HepG2 (cell line): Measurements from ENCODE around the gene SBK1. TPM values are rescaled to one million over a fixed set of nuclear protein-coding genes. Genes with fewer than 3 reads are reported as not detected.

Source experiments
- BCL6 ChIP-seq: IDR thresholded peaks from 2 replicates; pipeline ENCODE4 v1.6.1; 2016; ENCODE audit warnings: missing genetic modification reagents, missing compliant biosample characterization
- CBX5 ChIP-seq: sonication (generic); formaldehyde crosslinking; IDR thresholded peaks from 2 replicates; pipeline ENCODE4 v1.4.0; 2020; ENCODE audit warnings: missing genetic modification reagents, borderline replicate concordance
- CEBPG ChIP-seq: IDR thresholded peaks from 2 replicates; pipeline ENCODE4 v1.6.1; 2016
- ERF ChIP-seq: IDR thresholded peaks from 2 replicates; pipeline ENCODE4 v1.6.1; 2018; ENCODE audit warnings: missing biosample characterization, missing genetic modification reagents
- KLF15 ChIP-seq: sonication (generic); formaldehyde crosslinking; IDR thresholded peaks from 2 replicates; pipeline ENCODE4 v1.8.1; 2023; ENCODE audit warnings: borderline replicate concordance, mild to moderate bottlenecking, inconsistent platforms, missing genetic modification reagents, mixed read lengths
- MYPOP ChIP-seq: sonication (generic); formaldehyde crosslinking; IDR thresholded peaks from 2 replicates; pipeline ENCODE4 v1.8.1; 2023; ENCODE audit warnings: mild to moderate bottlenecking, moderate library complexity, missing genetic modification reagents
- NFE2L1 ChIP-seq: sonication (generic); formaldehyde crosslinking; IDR thresholded peaks from 2 replicates; pipeline ENCODE4 v1.4.0; 2020; ENCODE audit warnings: missing genetic modification reagents, mild to moderate bottlenecking, borderline replicate concordance
- PATZ1 ChIP-seq: sonication (generic); formaldehyde crosslinking; IDR thresholded peaks from 2 replicates; pipeline ENCODE4 v1.4.0; 2020; ENCODE audit warnings: missing genetic modification reagents
- SNRNP70 ChIP-seq: fragments of 200-400 bp; formaldehyde crosslinking; IDR thresholded peaks from 2 replicates; pipeline ENCODE4 v1.6.1; 2017; ENCODE audit warnings: mild to moderate bottlenecking, low read depth, low read length, moderate library complexity
- SP2 ChIP-seq: sonication (generic); formaldehyde crosslinking; IDR thresholded peaks from 2 replicates; pipeline ENCODE4 v1.5.1; 2020; ENCODE audit warnings: mild to moderate bottlenecking, missing genetic modification reagents
- ZNF136 ChIP-seq: sonication (generic); formaldehyde crosslinking; IDR thresholded peaks from 2 replicates; pipeline ENCODE4 v1.8.1; 2022; ENCODE audit warnings: low read depth, mild to moderate bottlenecking, moderate library complexity, missing genetic modification reagents
- ZNF234 ChIP-seq: sonication (generic); formaldehyde crosslinking; conservative IDR thresholded peaks from 2 replicates; pipeline ENCODE4 v1.5.1; 2020; ENCODE audit warnings: mild to moderate bottlenecking, missing genetic modification reagents
- ZNF782 ChIP-seq: sonication (generic); formaldehyde crosslinking; IDR thresholded peaks from 2 replicates; pipeline ENCODE4 v1.4.0; 2020; ENCODE audit warnings: missing genetic modification reagents, mild to moderate bottlenecking, borderline replicate concordance
- polyA plus RNA-seq, 8 experiments: library from polyadenylated mRNA; depleted of rRNA in 3 of 8; stranded (reverse) in 7 of 8; unstranded in 1 of 8; fragments of >200 nt; fragmentation: Illumina TruSeq in 4 of 8; extraction: Trizol in 4 of 8; gene quantifications; 2 replicates each; pipeline versions ENCODE4 v1.2.1 to v1.2.3, GENCODE V29; 2011 to 2016; ENCODE audit warnings: low read depth in 4 of 8, missing spikeins in 1 of 8, mixed read lengths in 1 of 8; ENCODE audit not compliant: insufficient read depth in 1 of 8
- total RNA-seq, 5 experiments: library from RNA; depleted of rRNA; stranded (reverse); fragments of >200 nt; fragmentation: Illumina TruSeq; extraction: Trizol; gene quantifications; 2 replicates each; pipeline ENCODE4 v1.2.3, GENCODE V29; 2016; ENCODE audit warnings: low read depth in 1 of 5
- TF ChIP-seq, protein P1 (sequence below): sonication (generic); formaldehyde crosslinking; IDR thresholded peaks from 2 replicates; pipeline ENCODE4 v1.5.0; 2020; ENCODE audit warnings: mild to moderate bottlenecking, missing genetic modification reagents
- TF ChIP-seq, protein P2 (sequence below): sonication (generic); formaldehyde crosslinking; IDR thresholded peaks from 2 replicates; pipeline ENCODE4 v1.8.0; 2022; ENCODE audit warnings: missing genetic modification reagents, mild to moderate bottlenecking, moderate library complexity, borderline replicate concordance

The SBK1 gene
- total and polyA plus RNA-seq, 2 of the 13 experiments (the other 11 are each of a cell fraction or from before 2014, with no cell fraction given) = 0.15 to 0.17 TPM

- TF ChIP-seq CBX5 (CRISPR knock-in tag) (peak; percentile 77; the same call in 1 of the 2 replicates), ZNF136 (CRISPR knock-in tag) (no peak), KLF15 (no peak), NFE2L1 (CRISPR knock-in tag) (0 out of 2 replicates have a peak, but pooled peaks have one; percentile 30), ZNF234 (CRISPR knock-in tag) (no peak), ERF (CRISPR knock-in tag) (no peak), MYPOP (CRISPR knock-in tag) (peak; percentile 63; the same call in 1 of the 2 replicates), SP2 (no peak), CEBPG (no peak), SNRNP70 (no peak), PATZ1 (peak; percentile 57), ZNF782 (CRISPR knock-in tag) (no peak), BCL6 (CRISPR knock-in tag) (peak; percentile 24; the same call in 1 of the 2 replicates)
- TF ChIP-seq, protein P1, sequence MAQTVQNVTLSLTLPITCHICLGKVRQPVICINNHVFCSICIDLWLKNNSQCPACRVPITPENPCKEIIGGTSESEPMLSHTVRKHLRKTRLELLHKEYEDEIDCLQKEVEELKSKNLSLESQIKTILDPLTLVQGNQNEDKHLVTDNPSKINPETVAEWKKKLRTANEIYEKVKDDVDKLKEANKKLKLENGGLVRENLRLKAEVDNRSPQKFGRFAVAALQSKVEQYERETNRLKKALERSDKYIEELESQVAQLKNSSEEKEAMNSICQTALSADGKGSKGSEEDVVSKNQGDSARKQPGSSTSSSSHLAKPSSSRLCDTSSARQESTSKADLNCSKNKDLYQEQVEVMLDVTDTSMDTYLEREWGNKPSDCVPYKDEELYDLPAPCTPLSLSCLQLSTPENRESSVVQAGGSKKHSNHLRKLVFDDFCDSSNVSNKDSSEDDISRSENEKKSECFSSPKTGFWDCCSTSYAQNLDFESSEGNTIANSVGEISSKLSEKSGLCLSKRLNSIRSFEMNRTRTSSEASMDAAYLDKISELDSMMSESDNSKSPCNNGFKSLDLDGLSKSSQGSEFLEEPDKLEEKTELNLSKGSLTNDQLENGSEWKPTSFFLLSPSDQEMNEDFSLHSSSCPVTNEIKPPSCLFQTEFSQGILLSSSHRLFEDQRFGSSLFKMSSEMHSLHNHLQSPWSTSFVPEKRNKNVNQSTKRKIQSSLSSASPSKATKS (CRISPR knock-in tag) = no peak
- TF ChIP-seq, protein P2, sequence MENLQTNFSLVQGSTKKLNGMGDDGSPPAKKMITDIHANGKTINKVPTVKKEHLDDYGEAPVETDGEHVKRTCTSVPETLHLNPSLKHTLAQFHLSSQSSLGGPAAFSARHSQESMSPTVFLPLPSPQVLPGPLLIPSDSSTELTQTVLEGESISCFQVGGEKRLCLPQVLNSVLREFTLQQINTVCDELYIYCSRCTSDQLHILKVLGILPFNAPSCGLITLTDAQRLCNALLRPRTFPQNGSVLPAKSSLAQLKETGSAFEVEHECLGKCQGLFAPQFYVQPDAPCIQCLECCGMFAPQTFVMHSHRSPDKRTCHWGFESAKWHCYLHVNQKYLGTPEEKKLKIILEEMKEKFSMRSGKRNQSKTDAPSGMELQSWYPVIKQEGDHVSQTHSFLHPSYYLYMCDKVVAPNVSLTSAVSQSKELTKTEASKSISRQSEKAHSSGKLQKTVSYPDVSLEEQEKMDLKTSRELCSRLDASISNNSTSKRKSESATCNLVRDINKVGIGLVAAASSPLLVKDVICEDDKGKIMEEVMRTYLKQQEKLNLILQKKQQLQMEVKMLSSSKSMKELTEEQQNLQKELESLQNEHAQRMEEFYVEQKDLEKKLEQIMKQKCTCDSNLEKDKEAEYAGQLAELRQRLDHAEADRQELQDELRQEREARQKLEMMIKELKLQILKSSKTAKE (CRISPR knock-in tag) = no peak
Measured at GRCh38 chr16:28277537-28278388, 14.6 kb upstream of the SBK1 start (continued).
